Activated T-cell treated with anti-CD3 and anti-CD28 coated beads, Interleukin-2, amount 50 U/mL, for 24 hours (primary cell): Measurements from ENCODE around the gene NDRG2.
"Not testable (repeated sequence)": the region's sequence is repeated elsewhere in the genome, so short reads cannot be mapped to it uniquely, and the experiment has no call there.

Source experiments
- DNase-seq: peaks from one replicate; pipeline ENCODE4 v3.0.0-alpha.2; 2020
- H3K27ac Mint-ChIP-seq: 2 replicates; pipeline ENCODE4 v1.8.0; 2020; ENCODE audit warnings: mild to moderate bottlenecking, mixed read lengths
- H3K27me3 Mint-ChIP-seq: 2 replicates; pipeline ENCODE4 v1.8.0; 2020; ENCODE audit warnings: mixed read lengths
- H3K36me3 Mint-ChIP-seq: 2 replicates; pipeline ENCODE4 v1.8.0; 2020; ENCODE audit warnings: low read depth, mixed read lengths
- H3K4me1 Mint-ChIP-seq: 2 replicates; pipeline ENCODE4 v1.8.0; 2020; ENCODE audit warnings: low read depth, mixed read lengths
- H3K4me3 Mint-ChIP-seq: 2 replicates; pipeline ENCODE4 v1.8.0; 2020; ENCODE audit warnings: mild to moderate bottlenecking, moderate library complexity, mixed read lengths
- H3K9me3 Mint-ChIP-seq: 2 replicates; pipeline ENCODE4 v1.8.0; 2020; ENCODE audit warnings: mixed read lengths

Gene NDRG2

DNA sequence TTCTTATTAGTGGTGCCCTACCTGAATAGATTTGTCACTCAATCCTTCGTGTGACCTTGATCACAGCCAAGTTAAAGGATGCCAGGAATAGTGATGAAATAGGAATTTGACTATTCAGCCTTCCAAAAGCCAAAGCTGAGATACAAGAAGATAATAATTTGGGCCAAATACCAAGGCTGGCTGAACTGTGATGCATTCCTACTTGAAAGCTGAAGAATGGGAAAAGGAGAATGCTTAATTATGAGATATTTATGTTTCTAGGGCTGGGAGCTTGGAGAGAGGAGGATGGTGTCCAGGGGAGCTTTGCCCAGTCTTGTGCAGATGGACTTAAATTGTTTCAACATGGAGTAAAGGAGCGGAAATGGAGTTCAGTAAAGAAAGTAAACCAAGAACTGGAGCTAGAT, 22.5 kb upstream of the NDRG2 start:
- Mint-ChIP-seq H3K4me1 (peaks cover 7% of the 10 kb centered on the region), H3K9me3 (no peaks in the 10 kb centered on the region), H3K4me3 (no peak overlapping the region), H3K36me3 (no peaks in the 10 kb centered on the region), H3K27me3 (peaks cover 27% of the 10 kb centered on the region), H3K27ac (no peak overlapping the region)
- no peak for DNase-seq

GRCh38 chr14:21043974-21044618, 19.2 kb upstream of the NDRG2 start:
- H3K9me3 Mint-ChIP-seq = no peaks in the 10 kb centered on the region
- no peak overlapping the region for H3K27ac Mint-ChIP-seq
- H3K36me3 Mint-ChIP-seq = no peaks in the 10 kb centered on the region
- H3K4me3 Mint-ChIP-seq = no peak overlapping the region
- DNase-seq = no peak
- peaks cover 17% of the 10 kb centered on the region for H3K27me3 Mint-ChIP-seq
- peaks cover 7% of the 10 kb centered on the region for H3K4me1 Mint-ChIP-seq

- Mint-ChIP-seq H3K4me3 (no peak overlapping the region), H3K27ac (no peak overlapping the region), H3K36me3 (no peaks in the 10 kb centered on the region), H3K27me3 (peaks cover 16% of the 10 kb centered on the region), H3K9me3 (no peaks in the 10 kb centered on the region), H3K4me1 (peaks cover 7% of the 10 kb centered on the region)
- DNase-seq = no peak
These were observed 18.6 kb upstream of the NDRG2 start for GRCh38 chr14:21043387-21043973.

DNA sequence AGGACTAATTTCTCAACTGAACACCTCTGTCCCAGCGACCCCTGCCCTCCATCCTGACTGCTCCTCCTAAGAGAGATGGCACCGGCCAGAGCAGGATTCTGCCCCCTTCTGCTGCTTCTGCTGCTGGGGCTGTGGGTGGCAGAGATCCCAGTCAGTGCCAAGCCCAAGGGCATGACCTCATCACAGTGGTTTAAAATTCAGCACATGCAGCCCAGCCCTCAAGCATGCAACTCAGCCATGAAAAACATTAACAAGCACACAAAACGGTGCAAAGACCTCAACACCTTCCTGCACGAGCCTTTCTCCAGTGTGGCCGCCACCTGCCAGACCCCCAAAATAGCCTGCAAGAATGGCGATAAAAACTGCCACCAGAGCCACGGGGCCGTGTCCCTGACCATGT, 18.1 kb upstream of the NDRG2 start:
- Mint-ChIP-seq H3K36me3 (no peaks in the 10 kb centered on the region), H3K4me1 (peaks cover 7% of the 10 kb centered on the region), H3K27me3 (peaks cover 13% of the 10 kb centered on the region), H3K27ac (no peak overlapping the region), H3K4me3 (no peak overlapping the region), H3K9me3 (no peaks in the 10 kb centered on the region)
- no peak for DNase-seq

GRCh38 chr14:21041676-21042433, 17.0 kb upstream of the NDRG2 start, which contains the start of gene RNASE7:
Gene RNASE7 (plus strand): TSS chr14:21042362. CDS start chr14:21042993, 631 bp downstream.
- Mint-ChIP-seq H3K36me3 (no peaks in the 10 kb centered on the region), H3K27ac (no peak within 1 kb of the TSS), H3K9me3 (no peaks in the 10 kb centered on the region), H3K4me3 (no peak within 1 kb of the TSS), H3K4me1 (peaks cover 7% of the 10 kb centered on the region), H3K27me3 (peaks cover 10% of the 10 kb centered on the region)
- DNase-seq = no peak

DNA sequence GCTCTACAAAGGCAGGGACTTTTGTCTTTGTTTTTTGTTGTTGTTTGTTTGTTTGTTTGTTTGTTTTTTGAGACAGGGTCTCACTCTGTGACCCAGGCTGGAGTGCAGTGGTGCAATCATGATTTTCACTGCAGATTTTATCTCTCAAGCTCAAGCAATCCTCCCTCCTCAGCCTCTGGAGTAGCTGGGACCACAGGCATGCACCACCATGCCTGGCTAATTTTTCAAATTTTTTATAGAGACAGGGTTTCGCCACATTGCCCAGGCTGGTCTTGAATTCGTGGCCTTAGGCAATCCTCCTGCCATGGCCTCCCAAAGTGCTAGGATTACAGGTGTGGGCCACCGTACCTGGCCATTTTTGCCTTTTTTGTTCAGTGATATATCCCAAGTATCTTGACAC, 16.1 kb upstream of the NDRG2 start:
- not testable (repeated sequence) for H3K9me3 Mint-ChIP-seq, H3K36me3 Mint-ChIP-seq, H3K4me3 Mint-ChIP-seq, DNase-seq, H3K4me1 Mint-ChIP-seq, H3K27ac Mint-ChIP-seq
- H3K27me3 Mint-ChIP-seq = peaks cover 10% of the 10 kb centered on the region

- Mint-ChIP-seq H3K4me1 (peaks cover 7% of the 10 kb centered on the region), H3K36me3 (no peaks in the 10 kb centered on the region), H3K4me3 (no peak overlapping the region), H3K27ac (no peak overlapping the region), H3K27me3 (peaks cover 10% of the 10 kb centered on the region), H3K9me3 (no peaks in the 10 kb centered on the region)
- no peak for DNase-seq
These were observed 15.6 kb upstream of the NDRG2 start for GRCh38 chr14:21040370-21040925.

- H3K4me3 Mint-ChIP-seq = no peak overlapping the region
- no peaks in the 10 kb centered on the region for H3K9me3 Mint-ChIP-seq
- DNase-seq = no peak
- no peak overlapping the region for H3K27ac Mint-ChIP-seq
- H3K36me3 Mint-ChIP-seq = no peaks in the 10 kb centered on the region
- peaks cover 7% of the 10 kb centered on the region for H3K4me1 Mint-ChIP-seq
- peaks cover 10% of the 10 kb centered on the region for H3K27me3 Mint-ChIP-seq
These were observed 14.9 kb upstream of the NDRG2 start for GRCh38 chr14:21039585-21040369.

- no peaks in the 10 kb centered on the region for H3K9me3 Mint-ChIP-seq
- H3K4me1 Mint-ChIP-seq = no peaks in the 10 kb centered on the region
- no peak overlapping the region for H3K4me3 Mint-ChIP-seq
- DNase-seq = no peak
- H3K36me3 Mint-ChIP-seq = no peaks in the 10 kb centered on the region
- no peak overlapping the region for H3K27ac Mint-ChIP-seq
- peaks cover 8% of the 10 kb centered on the region for H3K27me3 Mint-ChIP-seq
These were observed 13.9 kb upstream of the NDRG2 start for GRCh38 chr14:21038441-21039422.

DNA sequence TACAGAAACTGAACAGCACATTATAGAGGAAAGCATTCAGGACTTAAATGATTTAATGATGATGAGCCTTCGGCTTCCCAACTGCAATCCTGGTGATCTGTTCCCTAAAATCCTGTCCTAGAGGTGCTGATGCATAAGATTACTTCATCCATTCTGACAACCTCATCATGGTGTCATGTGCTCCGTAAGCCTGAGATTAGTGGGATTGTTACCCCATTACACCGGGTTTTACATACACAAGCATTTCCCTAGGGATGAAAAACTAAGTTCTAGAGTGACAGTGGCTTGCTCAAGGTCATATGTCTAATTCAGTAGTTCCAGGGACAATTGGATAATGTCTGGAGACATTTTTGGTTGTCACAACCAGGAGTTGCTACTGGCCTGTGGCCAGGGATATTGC, 12.3 kb upstream of the NDRG2 start:
- Mint-ChIP-seq H3K27ac (no peak overlapping the region), H3K27me3 (no peaks in the 10 kb centered on the region), H3K36me3 (no peaks in the 10 kb centered on the region), H3K9me3 (no peaks in the 10 kb centered on the region), H3K4me1 (no peaks in the 10 kb centered on the region), H3K4me3 (no peak overlapping the region)
- DNase-seq = no peak

DNA sequence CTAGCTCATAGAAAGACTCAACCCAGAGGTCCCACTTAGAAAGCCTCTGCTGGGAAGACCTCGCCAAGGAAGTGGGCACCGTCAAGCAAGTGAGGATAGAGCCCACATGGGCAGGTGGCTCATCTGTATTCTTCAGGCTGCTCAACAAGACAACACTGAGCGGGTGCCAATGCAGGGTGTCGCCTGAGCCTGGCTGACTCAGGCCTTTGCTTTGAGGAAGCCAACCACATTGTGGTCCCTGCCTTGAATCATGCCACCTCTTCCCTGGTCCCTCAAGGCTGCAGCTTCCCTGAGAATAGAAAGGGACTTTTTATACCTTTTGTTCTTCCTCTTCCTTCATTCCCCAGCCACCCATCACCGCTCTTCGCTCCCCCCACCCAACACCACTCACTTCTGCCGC, 11.9 kb upstream of the NDRG2 start:
- Mint-ChIP-seq H3K27me3 (no peaks in the 10 kb centered on the region), H3K4me3 (no peak overlapping the region), H3K36me3 (no peaks in the 10 kb centered on the region), H3K9me3 (no peaks in the 10 kb centered on the region), H3K27ac (no peak overlapping the region), H3K4me1 (no peaks in the 10 kb centered on the region)
- DNase-seq = no peak

- no peaks in the 10 kb centered on the region for H3K9me3 Mint-ChIP-seq
- no peak within 1 kb of the TSS for H3K27ac Mint-ChIP-seq
- no peak within 1 kb of the TSS for H3K4me3 Mint-ChIP-seq
- H3K27me3 Mint-ChIP-seq = no peaks in the 10 kb centered on the region
- no peaks in the 10 kb centered on the region for H3K4me1 Mint-ChIP-seq
- H3K36me3 Mint-ChIP-seq = no peaks in the 10 kb centered on the region
- DNase-seq = no peak
These were observed 9.8 kb upstream of the NDRG2 start, which contains the start of gene RNASE13 for GRCh38 chr14:21034707-21035106. Gene RNASE13 (minus strand): TSS chr14:21034807. CDS start chr14:21034288, 519 bp downstream.

GRCh38 chr14:21033133-21033698, 8.4 kb upstream of the NDRG2 start:
- no peak for DNase-seq
- Mint-ChIP-seq H3K36me3 (no peaks in the 10 kb centered on the region), H3K9me3 (no peaks in the 10 kb centered on the region), H3K27me3 (no peaks in the 10 kb centered on the region), H3K4me3 (no peak overlapping the region), H3K27ac (no peak overlapping the region), H3K4me1 (no peaks in the 10 kb centered on the region)
